HUES48 (cell line): ENCODE data around the gene STEEP1.

Source experiments
- H3K27ac ChIP-seq: one replicate; pipeline ENCODE4 v1.7.0; 2013; ENCODE audit warnings: low read depth, low read length, inconsistent platforms
- H3K27me3 ChIP-seq: 2 replicates; pipeline ENCODE4 v1.6.1; 2013; ENCODE audit warnings: mild to moderate bottlenecking, low read length; ENCODE audit not compliant: control insufficient read depth, insufficient read depth
- H3K36me3 ChIP-seq: 2 replicates; pipeline ENCODE4 v1.6.1; 2013; ENCODE audit warnings: low read length; ENCODE audit not compliant: control insufficient read depth, insufficient read depth
- H3K4me1 ChIP-seq: 2 replicates; pipeline ENCODE4 v1.6.1; 2013; ENCODE audit warnings: mild to moderate bottlenecking, low read length; ENCODE audit not compliant: control insufficient read depth, insufficient read depth
- H3K4me3 ChIP-seq: 2 replicates; pipeline ENCODE4 v1.5.1; 2013; ENCODE audit warnings: mild to moderate bottlenecking, low read depth, low read length
- H3K9ac ChIP-seq: 2 replicates; pipeline ENCODE4 v1.6.1; 2013; ENCODE audit warnings: mild to moderate bottlenecking, low read depth, low read length, moderate library complexity
- H3K9me3 ChIP-seq: 2 replicates; pipeline ENCODE4 v1.6.1; 2013; ENCODE audit warnings: low read length; ENCODE audit not compliant: control insufficient read depth, insufficient read depth

The STEEP1 gene

GRCh38 chrX:119565107-119565663 lies at the start of gene STEEP1:
Gene STEEP1 (minus strand): TSS chrX:119565409. CDS start chrX:119565355, 54 bp downstream.
- Histone ChIP-seq H3K9me3 (peaks cover 19% of the 10 kb centered on the region), H3K4me3 (peak within 1 kb of the TSS; percentile 82), H3K27me3 (no peaks in the 10 kb centered on the region), H3K36me3 (peaks cover 6% of the 10 kb centered on the region), H3K27ac (peak within 1 kb of the TSS; percentile 71), H3K9ac (peak within 1 kb of the TSS; percentile 72), H3K4me1 (no peaks in the 10 kb centered on the region)

DNA sequence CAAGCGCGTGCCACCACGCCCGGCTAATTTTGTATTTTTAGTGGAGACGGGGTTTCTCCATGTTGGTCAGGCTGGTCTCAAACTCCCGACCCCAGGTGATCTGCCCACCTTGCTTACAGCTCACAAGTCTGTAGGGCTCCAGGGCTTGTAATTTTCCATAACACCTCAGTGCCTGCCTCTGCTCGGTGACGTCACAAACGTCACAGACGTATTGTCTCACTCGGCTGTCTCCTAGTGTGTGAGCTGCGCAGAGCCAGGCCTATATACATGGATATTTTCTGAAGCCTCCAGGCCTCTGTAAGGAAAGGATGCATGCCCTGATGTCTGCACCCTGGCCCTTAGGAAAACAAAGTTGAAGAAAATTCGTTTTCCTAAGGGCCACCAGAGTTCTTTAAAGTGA lies 49.6 kb upstream of the STEEP1 start:
- no peaks in the 10 kb centered on the region for H3K27me3 ChIP-seq
- peaks cover 16% of the 10 kb centered on the region for H3K4me1 ChIP-seq
- H3K4me3 ChIP-seq: no peak overlapping the region
- H3K9me3 ChIP-seq: peaks cover 9% of the 10 kb centered on the region
- H3K9ac ChIP-seq: no peak overlapping the region
- H3K27ac ChIP-seq: no peak overlapping the region
- no peaks in the 10 kb centered on the region for H3K36me3 ChIP-seq

DNA sequence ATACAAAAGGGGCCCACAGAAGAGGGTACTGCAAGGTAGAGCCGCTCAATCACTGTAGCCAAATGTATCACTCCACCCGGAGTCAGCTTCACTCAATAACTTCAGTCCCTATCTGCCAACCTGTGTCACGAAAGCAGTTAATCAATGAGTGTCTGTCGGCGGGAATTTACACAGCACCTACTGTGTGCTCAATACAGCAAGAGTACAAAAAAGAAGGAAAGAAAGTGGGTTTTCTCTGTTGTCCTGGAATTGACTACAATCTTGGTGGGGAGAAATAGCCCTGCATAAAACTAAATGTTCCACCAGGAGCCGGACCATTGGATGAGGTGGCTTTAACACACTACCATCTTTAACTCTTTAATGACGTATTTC lies 41.8 kb upstream of the STEEP1 start:
- peaks cover 23% of the 10 kb centered on the region for H3K9me3 ChIP-seq
- H3K9ac ChIP-seq: peak overlapping the region; percentile 31; the same call in 1 of the 2 replicates
- H3K27me3 ChIP-seq: peaks cover 25% of the 10 kb centered on the region; the same call in 1 of the 2 replicates
- 0 out of 2 replicates have a peak, but pooled peaks cover 4% of the 10 kb centered on the region for H3K4me1 ChIP-seq
- 0 out of 2 replicates have a peak, but pooled peaks cover 4% of the 10 kb centered on the region for H3K36me3 ChIP-seq
- H3K27ac ChIP-seq: no peak overlapping the region
- peak overlapping the region; percentile 90 for H3K4me3 ChIP-seq

GRCh38 chrX:119606280-119607017 lies 41.2 kb upstream of the STEEP1 start, which contains the start of gene NKRF:
Gene NKRF (minus strand): TSS chrX:119606424.
- H3K27me3 ChIP-seq: peaks cover 25% of the 10 kb centered on the region; the same call in 1 of the 2 replicates
- peak within 1 kb of the TSS; percentile 86 for H3K9ac ChIP-seq
- H3K4me1 ChIP-seq: 0 out of 2 replicates have a peak, but pooled peaks cover 4% of the 10 kb centered on the region
- H3K27ac ChIP-seq: peak within 1 kb of the TSS; percentile 70
- H3K9me3 ChIP-seq: peaks cover 23% of the 10 kb centered on the region
- H3K36me3 ChIP-seq: 0 out of 2 replicates have a peak, but pooled peaks cover 4% of the 10 kb centered on the region
- H3K4me3 ChIP-seq: peak within 1 kb of the TSS; percentile 90

DNA sequence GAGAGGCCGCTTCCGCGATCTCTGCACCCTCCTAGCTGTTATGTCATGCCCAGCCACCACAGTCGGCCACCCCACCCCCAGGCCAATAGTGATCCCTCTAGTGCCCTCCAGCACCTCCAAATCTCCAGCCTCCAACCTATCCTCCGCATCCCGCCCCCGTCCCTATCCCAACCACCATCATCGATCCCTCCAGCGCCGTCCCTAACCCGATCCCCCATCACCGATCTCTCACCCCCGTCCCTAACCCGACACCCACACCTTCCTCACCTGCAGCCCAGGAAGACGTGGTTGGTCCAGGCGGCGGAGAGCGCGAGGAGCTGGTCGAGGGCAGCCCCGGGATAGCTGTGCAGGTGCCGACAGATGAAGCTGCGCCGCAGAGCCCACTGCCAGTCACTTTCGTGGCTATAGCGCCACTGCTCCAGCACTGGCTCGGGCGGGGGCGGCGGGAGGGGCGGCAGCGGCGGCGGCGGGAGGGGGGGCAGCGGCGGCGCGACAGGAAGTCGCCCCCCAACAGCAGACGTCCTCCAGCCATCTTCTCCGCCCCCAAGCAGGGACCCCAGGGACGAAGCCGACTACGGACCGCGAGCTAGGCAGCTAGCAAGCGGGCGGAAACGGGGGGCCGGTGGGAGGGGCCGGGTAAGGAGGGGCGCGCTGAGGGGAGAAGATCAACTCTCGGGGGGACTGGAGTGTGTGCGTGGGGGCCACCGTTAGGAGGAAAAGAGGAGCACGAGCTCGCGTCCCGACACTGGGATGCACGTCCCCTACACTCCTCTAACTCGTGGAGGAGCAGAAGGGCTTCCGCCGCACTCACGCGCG lies 40.5 kb upstream of the STEEP1 start:
- Histone ChIP-seq H3K27ac (peak overlapping the region; percentile 70), H3K4me1 (0 out of 2 replicates have a peak, but pooled peaks cover 4% of the 10 kb centered on the region), H3K27me3 (peaks cover 25% of the 10 kb centered on the region; the same call in 1 of the 2 replicates)

GRCh38 chrX:119604766-119605463 lies 39.7 kb upstream of the STEEP1 start:
- H3K4me1 ChIP-seq: 0 out of 2 replicates have a peak, but pooled peaks cover 4% of the 10 kb centered on the region
- peaks cover 32% of the 10 kb centered on the region for H3K9me3 ChIP-seq
- H3K27ac ChIP-seq: no peak overlapping the region
- no peak overlapping the region for H3K9ac ChIP-seq
- peaks cover 25% of the 10 kb centered on the region; the same call in 1 of the 2 replicates for H3K27me3 ChIP-seq
- H3K36me3 ChIP-seq: 0 out of 2 replicates have a peak, but pooled peaks cover 4% of the 10 kb centered on the region
- peak overlapping the region; percentile 90 for H3K4me3 ChIP-seq

More for the DNA sequence above, 40.5 kb upstream of the STEEP1 start:
- Histone ChIP-seq H3K4me3 (peak overlapping the region; percentile 90), H3K9me3 (peaks cover 26% of the 10 kb centered on the region), H3K9ac (peak overlapping the region; percentile 86), H3K36me3 (0 out of 2 replicates have a peak, but pooled peaks cover 4% of the 10 kb centered on the region)

- no peak overlapping the region for H3K4me3 ChIP-seq
- H3K9ac ChIP-seq: no peak overlapping the region
- H3K4me1 ChIP-seq: 0 out of 2 replicates have a peak, but pooled peaks cover 4% of the 10 kb centered on the region
- H3K27me3 ChIP-seq: peaks cover 17% of the 10 kb centered on the region; the same call in 1 of the 2 replicates
- peaks cover 31% of the 10 kb centered on the region for H3K9me3 ChIP-seq
- 0 out of 2 replicates have a peak, but pooled peaks cover 4% of the 10 kb centered on the region for H3K36me3 ChIP-seq
- H3K27ac ChIP-seq: no peak overlapping the region
Measured at GRCh38 chrX:119602701-119603255, 37.6 kb upstream of the STEEP1 start.

GRCh38 chrX:119589810-119590209 lies 24.6 kb upstream of the STEEP1 start:
- Histone ChIP-seq H3K4me3 (no peak overlapping the region), H3K27me3 (no peaks in the 10 kb centered on the region), H3K9me3 (peaks cover 51% of the 10 kb centered on the region), H3K36me3 (peaks cover 40% of the 10 kb centered on the region), H3K27ac (no peak overlapping the region), H3K9ac (no peak overlapping the region), H3K4me1 (no peaks in the 10 kb centered on the region)

- H3K4me1 ChIP-seq: no peaks in the 10 kb centered on the region
- no peak overlapping the region for H3K27ac ChIP-seq
- no peak overlapping the region for H3K9ac ChIP-seq
- H3K4me3 ChIP-seq: no peak overlapping the region
- H3K36me3 ChIP-seq: 0 out of 2 replicates have a peak, but pooled peaks cover 8% of the 10 kb centered on the region
- H3K27me3 ChIP-seq: no peaks in the 10 kb centered on the region
- H3K9me3 ChIP-seq: peaks cover 28% of the 10 kb centered on the region
Measured at GRCh38 chrX:119583431-119584059, 18.3 kb upstream of the STEEP1 start.
